Karpas-422 (cell line): ENCODE data around the gene KIRREL3. TPM values are rescaled to one million over a fixed set of nuclear protein-coding genes. Genes with fewer than 3 reads are reported as not detected.

Experiments
- DNase-seq: peaks from one replicate; pipeline ENCODE4 v3.0.0-alpha.2; 2015
- H2AFZ ChIP-seq: fragments of 200-600 bp; sonication (generic); 2 replicates; pipeline ENCODE4 v1.6.1; 2014; ENCODE audit warnings: antibody characterized with exemption, low read length, mixed read lengths
- H3K27ac ChIP-seq: fragments of 200-600 bp; sonication (generic); 2 replicates; pipeline ENCODE4 v1.5.1; 2014; ENCODE audit warnings: mild to moderate bottlenecking, low read length, moderate library complexity
- H3K27me3 ChIP-seq: fragments of 200-600 bp; sonication (generic); 2 replicates; pipeline ENCODE4 v1.6.1; 2014; ENCODE audit warnings: low read length, mixed read lengths
- H3K36me3 ChIP-seq: fragments of 200-600 bp; sonication (generic); 2 replicates; pipeline ENCODE4 v1.6.1; 2014; ENCODE audit warnings: low read length, mixed read lengths; ENCODE audit not compliant: insufficient read depth
- H3K4me1 ChIP-seq: fragments of 200-600 bp; sonication (generic); 2 replicates; pipeline ENCODE4 v1.6.1; 2014; ENCODE audit warnings: mild to moderate bottlenecking, low read length, mixed read lengths
- H3K4me2 ChIP-seq: fragments of 200-600 bp; sonication (generic); 2 replicates; pipeline ENCODE4 v1.6.1; 2014; ENCODE audit warnings: low read length, low read depth, mild to moderate bottlenecking; ENCODE audit not compliant: poor library complexity, severe bottlenecking
- H3K4me3 ChIP-seq: fragments of 200-600 bp; sonication (generic); 2 replicates; pipeline ENCODE4 v1.5.1; 2014; ENCODE audit warnings: mild to moderate bottlenecking, antibody characterized with exemption, low read length, mixed read lengths
- H3K79me2 ChIP-seq: fragments of 200-600 bp; sonication (generic); 2 replicates; pipeline ENCODE4 v1.6.1; 2014; ENCODE audit warnings: mild to moderate bottlenecking, low read length, mixed read lengths
- H3K9ac ChIP-seq: fragments of 200-600 bp; sonication (generic); 2 replicates; pipeline ENCODE4 v1.6.0; 2014; ENCODE audit warnings: low read length
- H3K9me2 ChIP-seq: fragments of 200-600 bp; sonication (generic), shearing (Covaris generic); replicated peaks from 2 replicates; pipeline ENCODE4 v1.6.0; 2014; ENCODE audit warnings: mild to moderate bottlenecking, low read length, moderate library complexity; ENCODE audit not compliant: insufficient read depth
- H3K9me3 ChIP-seq: fragments of 300-700, 200-600 bp; sonication (generic); 2 replicates; pipeline ENCODE4 v1.6.1; 2014; ENCODE audit warnings: low read length, mixed read lengths
- H4K20me1 ChIP-seq: fragments of 200-600 bp; sonication (generic); 2 replicates; pipeline ENCODE4 v1.6.1; 2014; ENCODE audit warnings: mild to moderate bottlenecking, antibody characterized with exemption, low read length, low read depth; ENCODE audit not compliant: insufficient read depth
- total RNA-seq: library from RNA; depleted of rRNA; stranded (reverse); fragments of >200 nt; shearing (Covaris generic); gene quantifications from 2 replicates; pipeline ENCODE4 v1.2.3, GENCODE V29; 2014; ENCODE audit warnings: low replicate concordance

The KIRREL3 gene
- total RNA-seq, 1 experiment from 2014 or later: not detected

DNA sequence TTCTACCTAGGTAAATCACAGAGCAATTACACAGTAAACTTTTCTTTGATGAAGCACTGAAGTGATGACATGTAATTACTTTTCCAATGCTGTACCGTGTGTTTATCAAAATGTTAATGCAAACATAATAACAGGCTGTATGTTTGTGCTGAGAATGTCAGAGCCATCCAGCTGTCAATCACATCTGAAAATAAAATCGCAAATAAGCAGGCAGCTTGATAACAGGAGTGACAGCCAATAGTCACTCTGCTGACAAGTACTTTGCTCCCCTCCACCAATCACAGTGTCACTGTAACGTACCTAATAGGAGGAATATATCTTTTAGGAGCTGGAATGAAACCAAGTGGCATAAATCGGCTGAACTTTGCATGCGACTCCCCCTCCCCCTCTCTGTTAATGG lies 119.7 kb downstream of the KIRREL3 start:
- no peaks in the 10 kb centered on the region for H3K79me2 ChIP-seq

DNA sequence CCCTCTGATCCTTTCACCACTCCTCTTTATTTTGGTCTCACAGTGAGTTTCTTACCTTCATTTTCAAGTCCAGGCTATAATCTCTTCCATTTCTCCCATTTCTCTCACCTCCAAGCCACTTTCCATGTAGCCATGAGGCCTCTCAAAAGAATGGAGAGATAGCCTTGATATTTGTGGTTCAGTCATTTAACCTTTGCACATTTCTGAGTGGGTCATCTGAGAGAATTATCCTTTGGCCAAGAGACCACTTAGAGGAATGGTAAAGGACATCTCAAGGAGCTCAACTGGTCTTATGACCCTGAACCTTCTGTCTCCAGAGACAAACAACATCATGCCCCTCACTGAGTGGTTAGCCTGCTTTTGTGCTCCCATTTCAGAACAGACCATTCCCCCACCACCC lies 121.1 kb downstream of the KIRREL3 start:
- H3K36me3 ChIP-seq: no peaks in the 10 kb centered on the region
- no peaks in the 10 kb centered on the region for H3K79me2 ChIP-seq
- no peak overlapping the region for H3K27ac ChIP-seq
- no peaks in the 10 kb centered on the region for H3K9me3 ChIP-seq
- H3K9ac ChIP-seq: no peak overlapping the region
- H2AFZ ChIP-seq: no peak overlapping the region
- H3K4me2 ChIP-seq: no peak overlapping the region
- DNase-seq: no peak
- peaks cover 11% of the 10 kb centered on the region for H3K4me1 ChIP-seq
- no peak overlapping the region for H3K4me3 ChIP-seq
- H3K27me3 ChIP-seq: no peaks in the 10 kb centered on the region
- H4K20me1 ChIP-seq: no peaks in the 10 kb centered on the region
- H3K9me2 ChIP-seq: no peaks in the 10 kb centered on the region

More for the DNA sequence above, 119.7 kb downstream of the KIRREL3 start:
- Histone ChIP-seq H3K36me3 (no peaks in the 10 kb centered on the region), H3K27me3 (no peaks in the 10 kb centered on the region), H4K20me1 (no peaks in the 10 kb centered on the region), H3K9me3 (no peaks in the 10 kb centered on the region), H3K4me2 (no peak overlapping the region), H3K27ac (no peak overlapping the region), H2AFZ (no peak overlapping the region), H3K9ac (no peak overlapping the region), H3K9me2 (no peaks in the 10 kb centered on the region), H3K4me3 (no peak overlapping the region), H3K4me1 (peaks cover 11% of the 10 kb centered on the region)
- no peak for DNase-seq

DNA sequence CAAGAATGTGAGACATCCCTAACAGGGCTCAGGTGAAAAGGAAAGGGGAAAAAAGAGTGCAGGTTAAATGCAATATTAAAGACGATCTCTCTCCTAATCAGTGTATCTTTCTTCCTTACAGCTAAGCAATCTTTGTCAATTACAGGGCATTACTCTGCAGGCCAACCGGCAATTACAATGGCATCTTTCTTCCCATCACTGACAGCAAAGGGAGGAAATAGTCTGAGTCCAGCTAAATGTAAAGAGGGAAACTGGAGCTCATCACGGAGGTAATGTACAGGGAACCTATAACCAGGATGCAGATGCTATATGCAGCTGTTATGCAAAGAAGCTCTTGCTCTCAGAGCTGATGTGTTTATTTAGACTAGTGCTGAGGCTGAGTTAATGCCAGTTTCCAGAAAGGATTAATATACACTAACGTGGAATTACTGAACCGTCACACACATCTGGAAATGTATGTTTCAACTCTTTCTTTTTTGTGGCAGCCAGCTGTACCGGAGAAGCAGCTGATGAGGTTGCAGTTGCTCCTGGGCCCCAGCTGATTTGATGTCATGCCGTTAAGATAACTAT lies 121.6 kb downstream of the KIRREL3 start:
- Histone ChIP-seq H3K27me3 (no peaks in the 10 kb centered on the region), H4K20me1 (no peaks in the 10 kb centered on the region), H3K9ac (no peak overlapping the region), H2AFZ (no peak overlapping the region), H3K79me2 (no peaks in the 10 kb centered on the region), H3K4me3 (no peak overlapping the region), H3K9me3 (no peaks in the 10 kb centered on the region), H3K27ac (no peak overlapping the region), H3K36me3 (no peaks in the 10 kb centered on the region), H3K4me2 (no peak overlapping the region), H3K9me2 (no peaks in the 10 kb centered on the region), H3K4me1 (peaks cover 11% of the 10 kb centered on the region)
- DNase-seq: no peak

DNA sequence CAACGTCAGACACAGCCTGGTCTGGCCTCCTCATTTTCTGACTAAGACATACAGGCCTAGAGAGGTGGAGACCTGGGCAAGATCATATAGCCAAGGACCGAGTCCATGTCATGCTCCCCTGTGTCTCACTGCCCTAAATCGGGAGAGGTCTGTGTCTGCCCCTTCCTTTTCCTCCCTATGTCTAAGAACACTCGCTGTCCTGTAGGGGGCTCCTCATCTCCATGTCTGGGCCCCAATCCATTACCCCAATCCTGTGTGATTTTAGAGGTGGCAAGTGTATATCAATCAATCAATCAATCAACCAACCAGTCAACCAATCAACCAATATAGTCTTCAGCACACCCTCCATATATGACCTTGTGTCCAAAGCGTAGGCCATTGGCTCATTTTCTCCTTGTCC lies 125.7 kb downstream of the KIRREL3 start:
- Histone ChIP-seq H3K9me3 (no peaks in the 10 kb centered on the region), H3K4me1 (peaks cover 11% of the 10 kb centered on the region), H4K20me1 (no peaks in the 10 kb centered on the region), H3K27ac (no peak overlapping the region), H3K4me2 (no peak overlapping the region), H3K9me2 (no peaks in the 10 kb centered on the region), H2AFZ (no peak overlapping the region), H3K27me3 (no peaks in the 10 kb centered on the region), H3K4me3 (no peak overlapping the region), H3K36me3 (no peaks in the 10 kb centered on the region), H3K9ac (no peak overlapping the region), H3K79me2 (no peaks in the 10 kb centered on the region)
- DNase-seq: peak; percentile 51

DNA sequence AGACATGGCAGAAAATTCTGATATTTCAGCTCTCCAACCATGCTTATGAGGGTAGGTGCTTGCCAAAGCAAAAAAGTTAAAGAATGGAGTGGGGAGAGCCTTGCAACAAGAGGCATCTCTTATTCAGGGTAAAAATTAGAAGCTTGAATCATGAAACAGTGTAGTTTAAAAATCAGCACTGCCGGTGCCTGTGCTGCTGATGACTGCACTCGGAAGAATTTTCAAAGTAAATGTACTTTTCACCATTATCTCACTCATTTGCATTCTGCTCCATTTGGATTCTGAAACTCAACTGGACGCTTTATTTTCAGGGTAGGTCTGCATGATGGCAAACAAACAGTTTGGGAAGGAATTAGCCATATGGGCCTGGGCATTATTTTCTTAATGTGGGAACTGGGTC lies 126.3 kb downstream of the KIRREL3 start:
- Histone ChIP-seq H4K20me1 (no peaks in the 10 kb centered on the region), H3K79me2 (no peaks in the 10 kb centered on the region), H3K4me3 (no peak overlapping the region), H3K9me3 (no peaks in the 10 kb centered on the region), H3K4me2 (no peak overlapping the region), H3K27ac (no peak overlapping the region), H3K9ac (no peak overlapping the region), H2AFZ (no peak overlapping the region), H3K36me3 (no peaks in the 10 kb centered on the region), H3K27me3 (no peaks in the 10 kb centered on the region), H3K4me1 (peaks cover 8% of the 10 kb centered on the region), H3K9me2 (no peaks in the 10 kb centered on the region)
- DNase-seq: no peak

DNA sequence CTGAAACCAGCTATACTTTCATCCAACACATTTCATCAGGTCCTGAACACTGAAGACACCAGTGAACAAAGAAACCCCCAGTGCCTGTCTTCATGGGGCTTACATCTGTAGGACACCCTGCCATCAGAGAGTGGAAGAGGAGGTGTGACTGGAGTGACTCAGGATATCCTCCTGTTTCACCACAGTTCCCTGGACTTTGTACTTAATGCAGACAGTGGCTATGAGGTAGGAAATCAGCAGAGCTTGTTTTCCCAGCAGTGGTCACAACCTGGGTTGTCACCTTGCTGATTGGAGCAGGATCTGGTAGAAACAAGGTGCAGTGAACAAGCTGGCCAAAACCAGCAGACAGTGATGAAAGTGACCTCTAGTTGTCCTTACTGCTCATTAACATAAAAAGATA lies 128.8 kb downstream of the KIRREL3 start:
- Histone ChIP-seq H3K4me2 (no peak overlapping the region), H3K79me2 (no peaks in the 10 kb centered on the region), H3K9ac (no peak overlapping the region), H3K36me3 (no peaks in the 10 kb centered on the region), H3K9me3 (no peaks in the 10 kb centered on the region), H3K9me2 (no peaks in the 10 kb centered on the region), H3K27ac (no peak overlapping the region), H2AFZ (no peak overlapping the region), H3K4me1 (no peaks in the 10 kb centered on the region), H3K4me3 (no peak overlapping the region), H4K20me1 (no peaks in the 10 kb centered on the region), H3K27me3 (no peaks in the 10 kb centered on the region)
- DNase-seq: no peak

DNA sequence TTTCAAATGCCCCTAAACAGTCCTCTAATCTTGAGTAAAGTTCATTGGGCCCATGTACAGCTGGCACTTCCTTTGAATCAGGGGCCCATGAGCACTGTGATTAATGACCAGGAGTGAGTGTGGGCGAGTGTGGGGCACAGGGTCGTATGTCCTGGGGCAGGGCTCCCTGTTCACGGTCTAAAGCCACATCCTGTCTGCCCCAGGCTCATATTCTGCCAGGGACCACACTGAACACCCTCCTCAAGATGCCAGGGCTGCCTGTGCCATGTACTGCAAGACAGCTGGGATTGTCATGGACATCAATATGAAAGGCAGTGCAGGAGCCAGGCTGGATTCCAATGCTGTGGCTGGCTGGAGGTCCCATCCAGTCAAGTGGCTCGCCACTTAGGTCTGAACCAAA lies 130.5 kb downstream of the KIRREL3 start:
- Histone ChIP-seq H3K27me3 (no peaks in the 10 kb centered on the region), H3K4me3 (no peak overlapping the region), H3K9me2 (no peaks in the 10 kb centered on the region), H2AFZ (no peak overlapping the region), H4K20me1 (no peaks in the 10 kb centered on the region), H3K9ac (no peak overlapping the region), H3K27ac (no peak overlapping the region), H3K4me2 (no peak overlapping the region), H3K79me2 (no peaks in the 10 kb centered on the region), H3K36me3 (no peaks in the 10 kb centered on the region), H3K4me1 (no peaks in the 10 kb centered on the region), H3K9me3 (no peaks in the 10 kb centered on the region)
- DNase-seq: no peak

DNA sequence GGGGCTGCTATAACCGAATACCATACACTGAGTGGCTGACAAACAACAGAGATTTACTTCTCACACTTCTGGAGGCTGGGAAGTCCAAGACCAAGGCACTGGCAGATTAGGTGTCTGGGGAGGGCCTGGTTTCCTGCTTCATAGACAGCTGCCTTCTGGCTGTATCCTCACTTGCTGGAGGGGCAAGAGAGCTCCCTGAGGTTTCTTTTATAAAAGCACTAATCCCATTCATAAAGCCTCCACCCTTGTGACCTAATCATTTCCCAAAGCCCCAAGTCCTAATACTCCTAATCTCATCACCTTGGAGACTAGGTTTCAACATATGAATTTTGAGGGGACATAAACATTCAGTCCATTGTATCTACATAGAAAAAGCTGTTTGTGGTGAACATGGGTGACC lies 131.8 kb downstream of the KIRREL3 start:
- Histone ChIP-seq H2AFZ (no peak overlapping the region), H3K27me3 (no peaks in the 10 kb centered on the region), H3K27ac (no peak overlapping the region), H4K20me1 (no peaks in the 10 kb centered on the region), H3K36me3 (no peaks in the 10 kb centered on the region), H3K9me2 (no peaks in the 10 kb centered on the region), H3K4me2 (no peak overlapping the region), H3K4me1 (no peaks in the 10 kb centered on the region), H3K9me3 (no peaks in the 10 kb centered on the region), H3K9ac (no peak overlapping the region), H3K79me2 (no peaks in the 10 kb centered on the region), H3K4me3 (no peak overlapping the region)
- no peak for DNase-seq

DNA sequence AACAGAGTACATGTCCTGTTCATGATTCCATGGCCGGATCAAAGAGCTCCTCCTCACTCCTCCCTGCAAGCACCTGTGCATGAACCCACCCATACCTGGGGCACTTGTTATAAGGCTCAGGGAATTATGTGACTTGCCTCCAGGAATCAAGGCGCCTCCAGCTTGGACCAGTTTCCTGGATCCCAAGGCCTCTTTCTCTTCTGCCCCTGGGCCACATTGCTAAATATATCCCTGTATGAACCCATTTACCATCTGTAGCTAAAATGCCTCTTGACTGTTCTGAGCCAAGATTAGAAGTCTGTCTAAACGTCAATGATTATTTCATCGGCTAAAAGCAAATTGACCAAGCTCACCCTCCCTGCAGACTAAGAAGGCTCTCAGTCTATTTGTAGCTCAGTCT lies 135.6 kb downstream of the KIRREL3 start:
- H3K9ac ChIP-seq: no peak overlapping the region
- no peak overlapping the region for H2AFZ ChIP-seq
- H3K4me3 ChIP-seq: no peak overlapping the region
- no peaks in the 10 kb centered on the region for H3K9me3 ChIP-seq
- no peaks in the 10 kb centered on the region for H3K4me1 ChIP-seq
- no peaks in the 10 kb centered on the region for H4K20me1 ChIP-seq
- H3K36me3 ChIP-seq: no peaks in the 10 kb centered on the region
- no peaks in the 10 kb centered on the region for H3K79me2 ChIP-seq
- DNase-seq: no peak
- H3K4me2 ChIP-seq: no peak overlapping the region
- no peaks in the 10 kb centered on the region for H3K9me2 ChIP-seq
- no peaks in the 10 kb centered on the region for H3K27me3 ChIP-seq
- H3K27ac ChIP-seq: no peak overlapping the region
